ENCODE results near the gene ADCY7.

ADCY7 gene

DNA sequence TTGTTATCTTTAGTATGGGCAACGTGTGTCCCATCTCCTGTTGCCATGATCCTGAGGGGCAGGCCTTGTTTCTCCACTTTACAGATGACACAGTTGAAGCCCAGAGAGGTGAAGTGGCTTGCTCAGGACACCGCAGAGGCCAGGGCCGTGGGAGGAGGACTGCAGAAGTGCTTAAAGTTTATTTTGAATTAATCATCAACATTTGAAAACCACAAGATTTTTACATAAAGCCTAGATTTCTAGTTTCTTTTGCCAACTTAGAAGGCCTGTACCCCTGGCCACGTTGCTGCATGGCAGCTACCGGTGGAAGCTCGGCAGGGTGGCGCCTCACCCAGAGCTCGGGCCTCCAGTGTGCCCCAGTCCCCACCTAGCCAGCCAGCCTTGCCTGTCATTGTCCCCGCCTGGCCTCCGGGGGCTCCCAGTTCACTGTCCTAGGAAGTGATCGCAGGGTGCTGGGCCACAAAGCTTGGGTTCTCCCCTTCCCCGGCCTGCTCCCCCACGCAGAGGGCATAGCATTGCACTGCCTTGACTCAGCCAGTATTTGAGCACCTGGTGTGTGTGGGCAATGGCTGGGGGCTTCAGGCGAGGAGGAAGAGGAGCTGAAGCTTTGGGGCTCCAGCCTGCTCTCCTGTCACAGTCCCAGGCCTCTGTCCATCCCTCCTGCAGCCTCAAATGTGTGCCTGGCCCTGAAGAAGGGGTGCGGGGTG lies 14.8 kb upstream of the ADCY7 start:
- no peak for DNase-seq

DNA sequence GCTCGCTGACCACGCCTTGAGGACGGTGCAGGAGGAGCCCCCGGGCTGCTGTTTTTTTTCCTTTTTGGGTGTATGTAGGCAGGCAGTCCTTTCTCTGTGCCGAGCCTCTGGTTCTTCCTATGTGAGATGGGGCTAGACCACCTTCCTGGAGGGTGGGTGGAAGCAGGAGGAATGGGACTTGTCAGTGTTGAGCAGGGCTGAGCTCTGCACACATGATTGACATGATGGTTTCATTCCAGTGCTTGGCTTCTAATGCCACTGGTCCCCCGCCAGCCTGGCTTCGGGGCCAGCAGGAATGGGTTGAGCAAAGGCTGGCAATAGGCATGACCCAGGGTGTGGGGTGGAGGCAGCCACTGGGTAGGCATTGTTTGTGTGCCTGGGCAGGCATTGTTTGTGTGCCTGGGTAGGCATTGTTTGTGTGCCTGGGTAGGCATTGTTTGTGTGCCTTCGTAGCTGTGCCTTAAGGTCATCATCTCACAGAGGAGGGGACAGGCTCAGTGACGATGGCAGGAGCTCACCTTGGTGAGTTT lies 14.2 kb upstream of the ADCY7 start:
- no peak for DNase-seq

DNA sequence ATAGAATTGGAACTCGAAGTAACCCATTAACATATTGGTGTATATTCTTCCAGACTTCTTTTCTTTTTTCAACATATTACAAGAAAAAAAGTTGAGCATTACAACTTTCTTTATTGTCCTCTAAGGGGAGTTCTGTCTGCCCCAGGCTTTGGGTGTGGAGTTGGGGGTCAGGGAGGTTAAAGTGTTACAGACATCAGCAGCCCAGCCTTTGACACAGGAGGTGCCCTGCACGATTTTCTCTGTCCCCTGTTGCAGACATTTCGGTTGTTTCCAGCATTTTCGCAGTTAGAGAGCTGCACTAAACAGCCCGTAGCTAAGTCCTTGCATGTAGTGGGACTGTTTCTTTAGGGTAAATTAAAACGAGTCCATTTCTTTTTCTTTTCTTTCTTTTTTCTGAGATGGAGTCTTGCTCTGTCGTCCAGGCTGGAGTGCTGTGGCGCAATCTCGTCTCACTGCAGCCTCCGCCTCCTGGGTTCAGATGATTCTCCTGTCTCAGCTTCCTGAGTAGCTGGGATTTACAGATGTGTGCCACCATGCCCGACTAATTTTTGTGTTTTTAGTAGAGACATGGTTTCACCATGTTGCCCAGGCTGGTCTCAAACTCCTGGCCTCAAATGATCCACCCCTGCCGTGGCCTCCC lies 13.4 kb upstream of the ADCY7 start:
- no peak for DNase-seq

DNA sequence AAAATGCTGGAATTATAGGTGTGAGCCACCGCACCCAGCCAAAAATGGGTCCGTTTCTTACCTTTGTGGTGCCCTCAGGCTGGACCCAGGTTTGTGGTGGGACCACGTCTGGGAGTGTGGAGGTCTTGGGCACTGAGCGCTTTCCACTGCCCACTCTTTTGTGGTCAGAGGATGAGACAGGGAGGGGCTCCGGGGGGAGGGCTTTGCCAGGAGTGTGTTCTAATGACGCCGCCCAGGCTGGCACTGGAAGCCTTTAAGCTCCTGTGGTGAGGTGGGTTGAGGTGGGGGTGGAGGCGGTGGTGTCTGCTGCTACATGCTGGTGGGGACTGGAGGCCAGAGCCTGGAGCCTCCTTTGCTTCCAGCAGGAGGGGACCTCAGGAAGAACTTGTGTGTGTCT lies 12.8 kb upstream of the ADCY7 start:
- no peak for DNase-seq

DNA sequence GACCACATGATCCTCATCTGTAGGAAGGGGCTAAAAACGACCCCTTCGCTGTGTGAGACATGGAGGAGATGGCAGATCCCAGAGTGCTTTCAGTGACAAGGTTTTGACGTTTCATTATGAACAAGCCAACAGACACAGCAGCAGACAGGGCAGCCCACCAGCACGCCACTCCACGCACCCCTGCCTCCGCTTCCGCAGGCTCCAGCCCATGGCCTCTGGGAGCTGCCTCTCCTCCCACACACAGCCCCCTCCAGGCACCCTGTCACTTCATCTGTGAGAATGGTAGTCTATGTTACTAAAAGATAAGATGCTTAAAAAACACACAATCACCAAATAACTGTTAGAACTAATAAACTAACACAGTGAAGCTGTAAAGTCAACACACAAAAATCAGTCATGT lies 12.3 kb upstream of the ADCY7 start:
- DNase-seq: peak; percentile 49

DNA sequence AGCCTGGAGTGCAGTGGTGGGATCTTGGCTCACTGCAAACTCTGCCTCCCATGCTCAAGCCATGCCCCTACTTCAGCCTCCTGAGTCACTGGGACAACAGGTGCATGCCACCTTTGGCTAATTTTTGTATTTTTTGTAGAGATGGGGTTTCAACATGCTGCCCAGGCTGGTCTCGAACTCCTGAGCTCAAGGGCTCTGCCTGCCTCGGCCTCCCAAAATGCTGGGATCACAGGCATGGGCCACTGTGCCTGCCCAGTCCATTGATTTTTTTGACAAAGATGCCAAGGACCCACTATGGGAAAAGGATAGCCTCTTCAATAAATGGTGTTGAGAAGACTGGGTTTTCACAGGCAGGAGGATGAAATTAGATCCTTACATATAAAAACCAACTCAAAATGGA lies 10.8 kb upstream of the ADCY7 start:
- DNase-seq: no peak

DNA sequence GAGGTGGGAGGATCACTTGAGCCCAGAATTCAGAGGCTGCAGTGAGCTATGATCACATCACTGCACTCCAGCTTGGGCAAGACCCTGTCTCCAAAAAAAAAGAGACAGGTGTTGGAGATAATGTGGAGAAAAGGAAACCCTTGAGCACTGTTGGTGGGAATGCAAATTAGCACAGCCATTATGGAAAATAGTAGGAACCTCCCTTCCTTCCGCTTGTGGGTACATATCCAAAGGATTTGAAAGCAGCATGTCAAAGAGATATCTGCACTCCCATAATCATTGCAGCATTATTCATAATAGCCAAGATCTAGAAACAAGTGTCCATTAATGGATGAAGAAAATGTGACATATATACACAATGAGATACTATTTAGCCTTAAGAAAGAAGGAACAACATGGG lies 9.7 kb upstream of the ADCY7 start:
- no peak for DNase-seq

DNA sequence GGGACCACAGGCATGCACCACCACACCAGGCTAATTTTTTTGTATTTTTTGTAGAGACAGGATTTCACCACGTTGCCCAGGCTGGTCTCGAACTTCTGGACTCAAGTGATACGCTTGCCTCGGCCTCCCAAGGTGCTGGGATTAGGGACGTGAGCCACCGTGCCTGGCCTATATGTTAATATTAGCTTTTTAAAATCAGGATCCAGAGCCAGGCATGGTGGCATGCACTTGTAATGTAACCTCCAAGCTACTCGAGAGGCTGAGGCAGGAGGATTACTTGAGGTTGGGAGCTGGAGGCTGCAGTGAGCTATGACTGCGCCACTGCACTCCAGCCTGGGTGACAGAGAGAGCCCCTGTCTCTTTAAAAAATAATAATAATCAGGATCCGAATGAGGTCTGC lies 8.5 kb upstream of the ADCY7 start:
- no peak for DNase-seq

DNA sequence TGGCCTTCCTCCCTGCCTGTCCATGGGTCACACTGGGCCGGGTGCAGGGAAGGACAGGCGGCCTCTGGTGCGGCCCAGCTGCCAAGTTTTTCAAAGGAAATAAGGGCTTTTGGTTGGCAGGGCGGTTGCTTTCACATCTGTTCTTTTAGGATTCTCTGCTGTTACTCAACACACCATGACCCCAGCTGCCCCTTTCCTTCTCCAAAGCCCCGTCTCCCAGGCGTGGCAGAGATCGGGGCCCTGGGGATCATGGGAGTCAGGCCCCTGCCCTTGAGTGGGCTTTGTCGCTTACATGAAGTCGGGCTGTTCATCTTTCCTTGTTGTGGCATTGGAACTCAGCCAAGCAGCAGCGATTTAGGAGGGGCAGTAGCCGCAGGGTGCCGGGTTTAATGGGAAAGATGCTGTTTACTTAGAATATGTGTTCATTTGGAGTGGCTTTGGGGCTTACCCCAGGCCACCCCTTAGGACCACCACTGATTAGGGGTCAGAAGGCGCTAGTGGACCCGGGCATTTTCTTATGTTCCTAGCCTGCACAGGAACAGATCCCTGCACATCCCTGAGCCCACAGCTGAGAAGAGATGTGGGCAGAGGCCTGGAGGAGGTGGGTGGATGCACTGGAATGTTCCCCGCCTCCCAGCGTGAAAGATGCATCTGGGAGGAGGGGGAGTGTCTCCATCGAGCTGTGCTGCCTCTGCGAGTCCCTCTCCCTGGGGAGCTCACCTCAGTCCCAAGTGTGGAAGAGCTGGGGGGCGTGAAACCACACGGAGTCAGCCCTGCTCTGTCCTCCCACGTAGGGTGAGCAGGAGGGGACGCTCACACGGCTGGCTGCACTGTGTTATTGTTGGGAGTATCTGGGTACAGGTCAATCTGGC lies 6.8 kb upstream of the ADCY7 start:
- DNase-seq: peak; percentile 83

DNA sequence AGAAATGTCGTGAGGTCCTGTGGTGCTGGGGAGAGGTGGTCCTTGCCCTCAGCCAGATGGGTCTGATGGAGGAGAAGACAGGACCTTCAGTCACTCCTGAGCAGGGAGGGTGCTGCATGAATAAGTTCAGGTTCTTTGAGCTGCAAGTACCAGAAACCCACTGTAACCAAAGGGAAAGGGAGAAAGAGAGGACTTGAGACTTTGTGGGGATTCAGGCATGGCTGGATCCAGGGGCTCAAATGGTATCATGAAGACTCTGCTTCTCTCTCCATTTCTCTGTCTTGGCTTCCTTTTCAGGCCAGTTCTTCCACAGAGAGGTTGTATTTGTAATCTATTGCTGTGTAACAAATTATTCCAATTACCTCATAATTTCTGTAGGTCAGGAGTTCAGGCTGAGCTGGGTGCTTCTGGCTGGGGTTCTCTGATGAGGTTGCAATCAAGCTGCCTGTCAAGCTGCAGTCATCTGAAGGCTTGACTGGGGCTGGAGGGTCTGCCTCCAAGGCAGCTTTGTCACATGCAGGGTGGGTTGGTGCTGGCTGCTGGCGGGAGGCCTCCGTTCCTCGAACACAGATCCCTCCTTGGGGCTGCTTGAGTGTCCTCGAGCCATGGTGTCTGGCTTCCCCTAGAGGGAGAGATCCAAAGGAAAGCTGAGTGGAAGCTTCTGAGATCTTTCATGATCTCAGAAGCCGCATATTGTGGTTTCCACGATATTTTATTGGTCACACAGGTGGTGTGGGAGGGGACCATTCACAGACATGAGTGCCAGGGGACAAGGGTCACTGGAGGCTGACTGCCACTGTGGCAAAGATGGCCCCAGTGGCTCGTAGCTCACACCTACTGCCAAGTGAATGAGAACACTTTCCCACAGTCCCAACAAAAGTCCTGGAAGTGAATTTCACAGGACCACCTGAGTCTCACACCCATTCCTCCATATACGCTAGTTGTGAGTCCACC lies 5.9 kb upstream of the ADCY7 start:
- no peak for DNase-seq

DNA sequence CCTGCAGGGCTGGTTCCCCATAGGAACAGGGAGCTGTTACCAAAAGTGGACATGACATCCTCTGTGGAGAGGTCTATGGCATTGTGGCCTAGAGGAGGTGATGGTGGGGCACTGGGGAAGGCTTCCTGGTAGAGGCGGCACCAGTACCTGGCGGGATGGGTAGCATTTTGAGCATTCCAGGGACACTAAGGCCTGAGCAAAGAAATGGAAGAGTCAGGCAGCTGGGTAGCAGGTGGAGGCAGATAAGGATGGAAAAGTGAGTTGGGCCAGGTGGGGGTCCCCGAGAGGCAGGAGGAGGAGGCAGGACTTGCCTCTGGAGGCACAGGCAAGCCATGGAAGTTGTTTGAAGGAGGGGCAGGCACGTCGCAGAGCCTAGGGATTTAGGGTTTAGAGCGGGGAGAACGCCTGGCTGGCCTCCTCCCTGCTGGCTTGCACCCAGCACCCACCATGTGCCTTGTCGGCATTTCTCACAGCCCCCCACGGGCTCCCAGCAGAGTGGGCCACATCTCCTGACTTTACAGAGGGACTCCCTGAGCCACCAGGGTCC lies 5.1 kb upstream of the ADCY7 start:
- no peak for DNase-seq

DNA sequence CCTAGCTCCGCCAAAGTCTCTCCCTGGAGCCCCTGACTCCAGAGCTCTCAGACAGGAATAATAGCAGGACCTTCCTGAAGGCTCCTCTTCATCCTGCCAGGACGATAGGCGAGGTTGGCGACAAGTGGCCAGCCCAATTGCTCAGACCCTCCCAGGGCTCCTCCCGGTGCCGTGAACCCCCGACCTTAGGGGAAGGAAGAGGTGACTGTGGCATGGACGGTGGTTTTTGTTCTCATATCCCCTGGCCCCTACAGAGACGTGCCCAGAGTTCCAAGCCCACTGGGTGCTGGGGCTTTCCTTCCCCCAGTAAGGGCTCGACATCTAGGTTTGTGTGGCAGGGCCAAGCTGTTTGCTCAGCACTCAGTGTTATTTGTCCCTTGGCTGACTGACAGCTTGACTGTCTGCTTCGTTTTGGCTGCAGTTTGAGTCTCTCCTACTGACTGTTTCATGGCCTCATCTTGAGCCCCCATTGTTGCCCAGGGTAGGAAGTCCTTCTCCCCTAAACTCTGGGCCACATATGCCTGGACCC lies 4.6 kb upstream of the ADCY7 start:
- DNase-seq: no peak

DNA sequence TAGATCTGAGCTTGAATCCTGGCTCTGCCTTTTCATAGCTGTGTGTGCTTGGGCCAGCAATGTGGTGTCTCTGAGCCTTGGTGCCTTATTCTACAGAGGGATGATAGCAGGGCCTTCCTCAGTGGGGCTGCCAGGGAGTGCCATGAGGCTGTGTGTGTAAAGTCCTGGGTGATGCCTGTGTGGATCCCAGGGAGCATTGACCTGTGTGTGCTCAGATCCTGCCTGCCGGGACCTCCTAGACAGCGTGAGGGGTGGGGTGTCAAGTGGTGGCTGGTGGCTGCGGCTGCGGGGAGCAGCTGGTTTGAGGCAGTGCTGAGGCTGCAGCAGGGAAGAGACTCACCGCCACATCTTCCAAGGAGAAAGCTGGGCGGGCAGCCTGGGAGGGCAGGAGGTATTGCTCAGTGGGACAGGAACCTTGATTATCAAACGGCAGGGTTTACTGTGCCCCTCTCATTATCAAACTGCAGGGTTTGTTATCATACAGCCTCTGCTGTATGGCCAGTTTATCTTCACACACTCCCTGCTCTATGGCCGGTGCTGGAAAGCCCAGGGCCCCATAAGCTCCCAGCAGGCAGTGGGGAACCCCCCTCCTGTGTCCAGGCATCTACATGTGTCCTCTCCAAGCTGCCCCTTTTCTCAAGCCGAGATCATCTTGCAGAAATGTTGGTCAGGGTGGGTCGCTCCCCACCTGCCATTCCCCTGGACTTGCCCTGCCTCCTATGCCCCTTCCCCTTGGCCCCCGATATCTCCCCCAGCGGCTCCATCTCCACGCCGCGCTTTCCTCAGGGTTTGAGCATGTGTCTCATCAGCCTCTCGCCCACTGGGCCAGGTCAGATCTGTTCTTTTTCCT lies 3.1 kb upstream of the ADCY7 start:
- peak; percentile 52 for DNase-seq

DNA sequence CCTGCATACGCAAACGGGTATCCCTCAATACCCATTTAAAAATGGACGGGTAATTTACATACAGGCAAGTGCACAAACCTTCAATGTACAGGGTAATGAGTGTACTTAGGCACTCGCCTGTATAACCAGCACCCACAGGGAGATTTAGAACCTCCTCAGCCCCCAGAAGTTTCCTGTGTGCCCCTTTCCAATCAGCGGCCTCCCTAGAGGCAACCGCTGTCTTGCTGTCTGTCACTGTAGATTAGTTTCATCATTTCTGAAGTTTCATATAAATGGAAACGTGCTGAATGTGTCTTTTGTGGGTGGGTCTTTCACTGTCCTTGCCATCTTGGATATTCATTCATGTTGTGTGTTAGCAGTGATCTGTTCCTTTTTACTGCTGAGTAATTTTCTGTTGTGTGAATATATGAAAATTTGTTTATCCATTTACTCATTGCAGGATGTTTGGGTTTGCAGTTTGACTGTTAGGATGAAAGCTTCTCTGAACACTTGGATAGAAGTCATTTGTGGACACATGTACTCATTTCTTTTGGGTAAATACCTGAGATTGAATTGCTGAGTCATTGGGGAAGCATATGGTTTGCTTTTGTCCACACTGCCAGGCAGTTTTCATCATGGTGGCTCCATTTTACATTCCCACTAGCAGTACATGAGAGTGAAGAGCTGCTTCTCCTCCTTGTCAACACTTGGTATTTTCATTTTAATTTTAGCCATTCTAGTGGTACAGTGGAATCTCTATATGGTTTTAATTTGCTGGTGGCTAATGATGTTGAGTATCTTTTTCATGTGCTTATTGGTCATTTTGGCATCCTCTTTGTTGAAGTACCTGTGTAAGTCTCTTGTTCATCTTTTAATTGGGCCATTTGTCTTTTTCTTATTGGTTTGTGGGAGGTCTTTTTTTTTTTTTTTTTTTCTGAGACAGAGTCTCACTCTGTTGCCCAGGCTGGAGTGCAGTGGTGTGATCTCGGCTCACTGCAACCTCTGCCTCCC lies 2.1 kb upstream of the ADCY7 start:
- DNase-seq: peak; percentile 74

DNA sequence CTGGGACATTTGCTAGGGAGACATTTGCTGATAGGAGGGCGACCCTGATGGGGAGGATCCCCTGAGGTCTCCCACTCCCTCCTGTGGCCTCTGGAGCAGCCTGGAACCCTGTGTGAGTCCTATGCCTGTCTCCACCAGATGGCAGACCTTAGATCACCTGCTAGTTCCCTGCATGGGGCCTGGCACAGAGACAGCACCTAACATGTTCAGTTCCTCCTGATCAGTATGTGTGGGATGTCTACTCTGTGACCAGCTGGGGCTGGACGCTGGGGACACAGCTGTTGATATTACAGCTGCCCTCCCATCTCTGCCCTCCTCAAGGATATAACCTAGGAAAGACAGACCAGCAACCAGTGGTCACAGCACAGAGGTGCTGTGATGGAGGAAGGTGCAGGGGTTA lies 1.1 kb upstream of the ADCY7 start:
- no peak for DNase-seq

DNA sequence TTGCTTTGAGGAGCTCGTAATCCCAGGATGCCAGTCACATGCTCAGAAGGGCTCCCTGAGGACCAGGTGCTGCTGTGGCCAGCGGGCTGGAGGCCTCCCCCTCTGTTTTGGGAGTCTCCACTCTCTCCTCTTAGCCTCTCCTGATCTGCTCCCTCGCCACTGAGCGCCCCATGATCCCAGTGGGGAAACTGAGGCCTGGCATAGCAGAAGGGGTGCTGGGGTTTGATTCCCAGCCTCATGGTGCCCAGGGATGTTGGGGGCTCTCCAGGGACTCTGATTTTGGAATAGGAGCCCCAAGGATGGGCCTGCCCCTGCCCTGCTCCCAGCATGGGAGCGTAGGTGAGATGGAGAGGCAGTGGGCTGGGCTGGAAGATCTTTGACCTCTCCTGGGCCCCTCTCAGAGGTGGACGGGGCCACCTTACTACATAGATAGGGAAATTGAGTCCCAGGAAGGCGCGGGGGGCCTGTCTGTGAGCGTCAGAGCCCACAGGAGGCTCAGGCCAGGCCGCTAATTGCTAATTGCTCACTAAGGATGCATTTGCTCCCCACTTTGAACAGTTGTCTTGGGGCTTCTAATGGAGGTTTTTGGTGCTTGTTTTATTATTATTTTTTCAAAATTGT lies 525 bp upstream of the ADCY7 start:
- DNase-seq: peak; percentile 40

DNA sequence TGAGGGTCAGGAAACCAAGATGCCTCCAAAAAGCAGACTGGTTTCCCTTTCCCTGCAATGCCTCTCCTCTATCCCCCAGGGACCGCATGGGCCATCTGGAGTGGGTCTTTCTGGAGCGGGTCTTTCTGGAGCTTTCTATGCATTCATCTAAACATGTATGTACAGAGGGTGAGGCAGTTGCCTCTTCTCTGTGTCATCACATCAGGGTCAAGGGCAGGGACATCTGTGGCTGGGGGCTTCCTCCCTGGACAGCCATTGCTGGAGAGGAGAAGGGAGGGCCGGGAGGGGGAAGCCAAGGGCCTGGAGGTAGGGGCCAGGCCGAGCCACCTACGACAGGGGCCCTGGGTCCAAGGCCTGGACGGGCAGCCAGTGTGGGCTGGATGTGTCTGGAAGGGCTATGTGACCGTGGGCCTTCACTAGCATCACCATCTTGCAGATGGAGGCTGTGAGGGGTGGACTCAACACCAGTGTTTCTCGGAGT lies 840 bp downstream of the ADCY7 start:
- DNase-seq: no peak

DNA sequence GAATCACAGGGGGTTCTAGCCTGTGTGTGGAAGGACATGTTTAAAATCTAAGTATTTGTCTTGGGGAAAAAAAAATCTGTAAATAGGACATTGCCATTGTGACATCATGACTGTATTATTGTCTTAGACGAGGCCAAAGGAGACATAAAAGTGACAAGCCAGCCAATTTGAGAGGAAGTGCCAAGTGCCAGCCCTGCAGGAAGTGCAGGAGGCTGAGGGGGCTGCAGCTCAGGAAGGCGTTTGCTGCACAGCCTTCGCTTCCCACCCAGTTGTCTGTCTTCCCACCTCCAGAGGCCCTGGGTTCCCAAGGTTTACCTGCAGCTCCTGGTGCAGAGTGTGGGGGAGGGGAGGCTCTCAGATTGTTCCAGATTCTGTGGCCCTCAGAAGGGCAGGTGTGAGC lies 1.3 kb downstream of the ADCY7 start:
- no peak for DNase-seq

DNA sequence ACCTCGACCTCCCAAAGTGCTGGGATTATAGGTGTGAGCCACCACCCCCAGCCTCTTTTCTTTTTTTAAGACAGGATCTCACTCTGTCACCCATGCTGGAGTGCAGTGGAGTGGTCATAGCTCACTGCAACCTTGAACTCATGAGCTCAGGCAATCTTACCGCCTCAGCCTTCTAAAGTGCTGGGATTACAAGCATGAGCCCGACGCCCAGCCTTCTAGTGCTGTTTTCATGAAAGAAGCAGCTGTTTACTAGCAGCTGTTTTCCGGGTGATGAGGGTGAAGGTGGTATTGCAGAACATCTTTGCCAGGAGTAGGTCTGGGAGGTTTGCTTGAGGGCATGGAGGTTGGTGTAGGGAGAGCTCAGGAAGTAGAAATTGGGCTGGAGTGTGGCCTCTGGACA lies 2.0 kb downstream of the ADCY7 start:
- no peak for DNase-seq
